Stimulated activated CD4-positive, alpha-beta T cell treated with anti-CD3 and anti-CD28 coated beads, TNF-alpha, amount 100 ng/mL, for 1 hour (primary cell): Measurements from ENCODE around the gene GDF10.

Experiments used
- DNase-seq, 3 donors: peaks; one replicate each; pipeline ENCODE4 v3.0.0-alpha.2; 2020; ENCODE audit warnings: low read depth in 3 of 3, low spot score in 1 of 3

Gene GDF10

DNA sequence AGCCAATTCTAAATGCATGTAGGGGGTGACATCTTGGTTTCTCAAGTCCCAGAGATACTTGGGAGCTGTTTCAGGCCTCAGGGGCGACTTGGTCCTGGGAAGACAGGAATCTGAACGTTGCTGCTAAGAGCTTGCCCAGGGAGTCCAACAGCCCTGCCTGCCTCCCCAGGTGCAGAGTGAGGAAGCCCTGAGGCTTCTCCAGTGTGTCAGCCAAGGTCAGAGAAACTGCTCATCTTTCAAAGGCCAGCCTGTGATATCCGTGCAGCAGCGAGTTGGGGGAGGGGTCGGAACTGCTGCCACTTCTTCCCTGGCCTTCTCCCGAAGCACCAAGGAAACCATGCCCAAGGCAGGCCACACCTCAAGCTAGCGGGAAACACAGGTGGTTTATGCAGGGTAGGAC lies 32.0 kb downstream of the GDF10 start:
- no peak for DNase-seq

DNA sequence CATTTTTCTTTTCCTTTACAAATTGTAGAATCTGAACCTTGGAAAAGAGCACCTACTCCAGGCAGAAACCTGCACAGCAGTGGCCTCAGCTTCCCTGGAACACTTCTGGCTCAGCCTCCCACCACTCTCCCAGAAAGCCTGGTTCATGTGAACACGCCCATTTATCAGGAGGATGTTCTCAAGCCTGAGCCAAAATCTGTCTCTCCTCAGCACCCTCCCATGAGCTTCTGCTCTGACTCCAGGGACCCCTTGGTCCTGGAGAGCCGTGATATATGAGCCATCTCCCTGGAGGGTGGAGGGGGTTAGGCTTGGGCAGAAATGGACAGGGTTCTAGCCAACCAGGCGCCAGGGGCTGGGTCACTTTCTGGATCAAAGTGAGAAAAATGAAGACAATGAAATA lies 32.4 kb downstream of the GDF10 start:
- no peak for DNase-seq

DNA sequence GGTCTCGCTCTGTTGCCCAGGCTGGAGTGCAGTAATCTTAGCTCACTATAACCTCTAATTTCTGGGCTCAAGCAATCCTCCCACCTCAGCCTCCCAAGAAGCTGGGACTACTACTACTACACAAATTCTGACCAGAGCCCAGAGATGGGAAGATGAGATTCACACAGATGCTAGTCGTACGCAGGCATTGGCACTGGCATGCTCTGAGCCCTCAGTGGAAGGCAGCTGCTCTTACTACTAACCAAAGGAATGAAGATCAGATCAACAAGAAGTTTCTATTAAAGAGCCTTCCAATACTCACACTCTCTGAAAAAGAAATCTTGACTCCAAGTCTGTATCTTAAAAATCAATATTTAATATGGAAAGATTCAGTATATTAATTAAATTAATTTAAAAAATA lies 32.9 kb downstream of the GDF10 start:
- no peak for DNase-seq

DNA sequence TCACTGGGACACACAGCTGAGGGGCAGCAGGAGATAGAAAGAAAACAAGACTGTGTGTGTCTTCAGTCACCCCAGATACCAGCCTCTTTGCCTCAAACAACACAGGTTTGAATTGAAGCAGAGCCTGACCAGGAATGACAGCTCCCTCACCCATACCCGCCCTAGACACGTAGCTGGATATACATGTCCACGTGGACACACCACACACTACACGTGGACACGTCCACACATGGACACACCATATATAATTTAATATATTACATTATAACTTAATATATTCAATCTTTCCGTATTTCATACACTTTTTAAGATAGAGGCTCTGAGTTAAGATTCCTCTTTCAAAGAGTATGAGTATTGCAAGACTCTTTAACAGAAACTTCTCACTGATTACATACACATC lies 33.5 kb downstream of the GDF10 start:
- DNase-seq = no peak

DNA sequence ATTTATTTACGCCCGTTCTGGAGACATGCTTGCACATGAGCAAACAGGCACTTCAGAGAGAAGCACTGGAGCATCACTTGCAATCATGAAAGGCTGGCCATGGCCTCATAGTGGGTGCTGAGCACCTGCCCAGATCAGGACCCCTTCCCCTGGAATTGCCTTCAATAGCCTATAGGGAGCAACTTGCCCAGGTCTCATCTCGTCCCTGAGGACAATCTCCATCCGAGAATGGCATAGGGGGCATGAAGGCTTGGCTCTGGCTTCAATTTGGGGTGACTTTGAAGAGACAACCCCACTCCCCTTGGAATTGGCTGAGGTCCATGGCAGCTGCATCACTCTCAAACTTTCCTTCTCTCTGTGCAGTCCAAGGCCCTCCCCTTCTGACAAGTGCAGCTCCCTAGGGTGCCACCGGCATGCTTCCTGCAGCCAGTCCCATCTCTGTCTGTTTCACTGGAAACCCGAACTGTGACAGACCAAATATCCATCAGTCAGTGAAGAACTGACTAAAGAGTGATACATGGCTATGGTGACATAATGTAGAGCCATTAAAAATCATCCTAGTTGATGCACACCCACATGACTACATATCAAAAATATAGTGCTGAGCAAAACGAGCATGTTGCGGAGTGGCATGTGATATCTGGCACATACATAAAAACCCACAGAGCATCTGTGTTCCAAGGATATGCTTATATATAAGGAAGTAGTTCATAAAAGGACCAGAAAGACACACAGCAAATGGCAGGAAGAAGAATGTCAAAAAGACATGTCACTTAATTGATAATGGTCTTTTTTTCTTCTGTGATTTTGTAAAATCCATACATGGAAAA lies 34.7 kb downstream of the GDF10 start:
- no peak for DNase-seq

DNA sequence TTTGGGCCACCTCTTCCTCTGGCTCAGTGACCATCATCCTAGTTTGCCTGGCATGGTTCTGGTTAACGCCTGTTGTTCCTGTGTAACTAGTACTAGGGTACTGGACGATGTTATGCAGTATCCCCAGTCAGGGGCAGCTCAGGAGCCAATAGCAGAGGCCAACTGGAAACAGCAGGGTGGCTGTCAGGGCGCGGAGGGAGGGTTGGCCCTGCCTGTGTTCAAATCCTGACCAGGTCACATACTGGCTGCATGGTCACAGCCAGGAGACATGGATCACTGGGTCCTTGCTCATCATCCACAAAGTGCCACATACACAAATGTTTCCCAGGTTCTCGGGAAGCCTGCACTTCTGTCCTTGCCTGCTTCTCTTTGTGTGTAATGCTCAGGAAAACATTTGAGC lies 35.9 kb downstream of the GDF10 start:
- no peak for DNase-seq

DNA sequence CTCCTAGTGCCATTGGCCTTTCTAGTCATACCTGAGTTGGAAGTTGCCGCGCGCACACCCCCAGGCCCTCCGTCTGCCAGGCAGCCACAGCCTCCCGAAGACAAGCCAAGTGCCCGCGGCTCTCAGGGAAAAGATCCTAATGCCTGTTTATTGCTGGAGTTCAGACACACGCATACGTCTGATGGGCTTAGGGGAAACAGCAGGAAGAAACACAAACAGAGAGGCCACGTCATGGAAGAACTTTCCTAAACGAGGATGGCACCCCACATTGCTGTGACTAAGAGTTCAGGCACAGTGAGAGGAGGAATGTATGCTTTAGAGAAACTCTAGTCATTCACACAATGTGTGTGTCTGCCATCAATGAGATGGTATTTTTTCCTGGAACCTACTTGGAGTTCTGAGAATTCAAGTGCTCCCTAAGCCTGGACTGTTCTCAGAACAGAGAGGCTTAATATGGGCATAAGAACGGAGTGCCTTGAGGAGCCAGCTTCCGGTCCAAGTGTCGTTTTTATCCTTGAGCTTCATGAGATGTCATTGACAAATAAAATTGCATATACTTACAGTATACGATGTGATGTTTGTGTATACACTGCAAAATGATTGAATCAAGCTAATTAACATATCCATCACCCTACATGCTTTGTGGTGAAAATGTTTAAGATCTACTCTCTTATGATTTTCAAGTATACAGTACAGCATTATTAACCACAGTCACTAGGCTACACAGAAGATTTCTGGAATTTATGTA lies 36.6 kb downstream of the GDF10 start:
- no peak for DNase-seq

DNA sequence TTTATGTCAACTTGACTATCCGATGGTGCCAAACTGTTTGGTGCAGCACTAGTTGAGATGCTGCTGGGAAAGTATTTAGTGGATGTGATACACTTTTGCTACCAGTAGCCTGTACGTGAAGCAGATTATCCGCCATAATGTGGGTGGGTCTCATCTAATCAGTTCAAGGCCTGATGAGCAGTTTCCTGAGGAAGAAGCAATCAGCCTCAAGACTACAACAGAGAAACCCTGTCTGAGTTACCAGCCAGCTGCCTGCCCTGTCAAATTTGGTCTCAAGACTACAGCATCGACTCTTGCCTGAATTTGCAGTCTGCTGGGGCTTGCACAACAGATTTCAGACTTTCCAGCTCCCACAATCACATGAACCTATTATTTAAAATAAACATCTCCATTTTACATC lies 37.3 kb downstream of the GDF10 start:
- no peak for DNase-seq

DNA sequence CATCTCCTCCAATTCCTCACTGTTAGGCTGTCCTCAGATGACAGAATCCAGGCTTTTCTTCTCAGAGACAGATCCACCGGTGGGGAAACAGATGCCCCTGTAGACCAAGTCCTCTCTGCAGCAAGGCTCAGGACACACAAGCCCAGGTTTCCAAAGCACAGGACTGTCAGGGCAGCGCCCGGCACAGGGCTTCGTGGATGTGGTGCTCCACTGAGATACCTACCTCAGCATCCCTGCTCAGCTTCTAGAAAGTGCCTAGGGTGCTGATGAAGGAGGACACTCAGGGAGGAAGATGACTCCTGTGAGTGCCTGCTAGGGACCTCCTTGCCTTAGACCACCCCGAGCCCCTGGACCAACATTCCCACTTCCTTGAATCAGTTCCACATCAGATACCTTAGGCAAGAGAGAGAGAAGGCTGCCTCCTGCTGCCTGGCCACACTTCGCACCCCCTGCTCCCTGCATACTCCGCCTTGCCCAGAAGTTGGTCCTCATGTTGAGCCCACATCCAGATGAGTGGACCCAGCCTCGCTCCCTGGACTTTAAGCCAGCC lies 39.3 kb downstream of the GDF10 start:
- no peak for DNase-seq

DNA sequence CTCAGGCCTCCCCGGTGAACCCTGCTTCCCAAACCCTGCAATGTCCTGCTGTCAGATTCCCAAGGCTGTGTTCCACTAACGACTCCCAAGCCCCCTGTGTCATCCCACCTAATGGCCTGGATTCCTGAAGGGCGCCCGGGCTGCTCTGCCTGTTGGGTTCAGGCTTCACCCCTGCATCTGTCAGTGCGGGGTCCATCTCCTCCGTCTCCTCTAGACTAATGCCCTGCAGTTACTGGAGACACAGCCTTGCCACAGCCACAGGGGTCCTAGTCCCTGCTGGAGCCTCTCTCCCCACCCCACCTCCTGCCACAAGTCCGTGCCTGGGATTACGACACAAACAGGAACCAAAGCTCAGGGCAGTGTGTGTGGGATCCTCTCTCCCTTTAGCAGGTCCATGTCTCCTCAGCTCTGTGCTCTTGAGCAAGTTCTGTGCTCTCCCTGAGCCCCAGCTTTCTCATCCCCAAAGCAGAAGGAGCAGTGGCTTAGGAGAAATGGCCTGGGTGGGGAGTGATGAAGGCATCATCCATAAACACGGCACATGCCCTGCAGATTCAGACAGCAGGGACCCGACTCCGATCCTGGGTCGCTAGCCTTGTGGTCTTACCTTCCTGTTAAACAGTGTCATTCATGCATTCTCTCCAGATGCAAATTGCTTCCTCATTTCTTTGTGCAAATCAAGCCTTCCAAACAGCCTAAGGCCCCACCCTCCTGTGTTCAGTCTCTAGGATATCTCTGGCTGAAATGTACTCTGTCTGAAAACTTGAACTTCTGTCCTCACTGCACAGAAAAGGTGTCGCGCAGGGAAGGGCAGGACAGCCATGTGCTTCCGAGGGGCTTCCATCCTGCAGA lies 40.0 kb downstream of the GDF10 start:
- no peak for DNase-seq

DNA sequence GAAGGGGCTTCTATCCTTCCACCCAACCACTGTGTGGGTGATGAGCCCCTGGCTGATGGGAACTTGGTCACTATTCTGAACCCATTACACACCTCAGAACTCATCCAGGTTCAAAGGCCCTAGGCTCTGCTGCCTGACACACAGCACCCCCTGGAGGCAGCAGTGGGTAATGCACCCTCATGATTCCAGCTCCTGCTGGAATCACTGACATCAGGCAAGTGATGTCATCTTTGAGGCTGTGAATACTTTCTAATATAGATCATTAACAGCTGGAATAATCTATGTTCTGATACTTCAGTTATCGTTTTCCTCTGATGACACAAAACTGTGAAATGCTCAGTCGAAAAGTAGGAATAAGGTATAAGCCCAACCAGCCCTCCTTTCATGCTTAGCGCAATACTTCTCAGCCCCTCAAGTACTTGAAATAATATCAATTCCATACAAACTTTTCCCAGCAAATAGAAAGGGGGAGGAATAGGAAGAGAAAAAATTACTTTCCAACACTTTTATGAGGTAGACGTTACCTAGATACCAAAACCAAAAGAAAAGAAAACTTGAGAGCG lies 40.7 kb downstream of the GDF10 start:
- DNase-seq = peak; percentile 8 to 71 (median 46)

DNA sequence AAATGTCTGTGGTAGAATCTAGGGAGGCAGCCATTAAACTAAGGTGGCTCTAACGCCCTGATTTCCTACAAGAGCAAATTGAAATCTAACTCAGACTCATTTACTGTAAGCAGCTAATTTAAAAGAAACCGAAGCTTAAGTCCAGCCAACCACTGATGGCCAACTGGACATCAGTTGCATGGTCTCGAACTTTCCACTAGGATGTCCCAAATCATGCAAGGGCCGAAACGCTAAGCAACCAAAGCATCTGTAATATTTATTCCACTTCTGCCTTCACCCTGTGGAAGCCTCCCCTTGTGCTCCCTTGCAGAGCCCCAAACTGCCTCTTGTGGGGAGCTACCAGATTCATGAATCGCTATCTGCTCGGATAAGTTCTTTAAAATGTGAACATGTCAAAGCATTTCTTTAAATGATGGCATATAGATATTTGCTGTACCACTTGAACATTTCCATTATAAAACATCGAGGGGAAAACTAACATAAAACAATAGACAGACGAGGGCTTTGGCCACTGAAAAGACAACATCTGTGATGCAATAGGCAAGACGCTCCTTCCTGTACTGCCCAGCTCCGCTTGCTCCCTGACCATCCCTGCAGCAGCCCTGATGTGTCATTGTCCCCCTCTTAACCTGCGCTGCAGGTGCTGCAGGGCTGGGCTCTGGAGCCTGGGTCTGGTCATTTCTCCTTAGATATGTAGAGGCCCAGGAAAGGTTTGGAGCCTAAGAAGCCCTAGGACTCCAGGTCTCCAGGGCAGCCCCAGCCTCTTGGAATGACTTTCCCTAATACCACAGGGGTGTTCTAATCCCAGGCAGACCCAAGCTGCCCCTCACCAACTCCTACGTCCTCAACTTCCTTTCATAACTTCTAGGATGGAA lies 45.2 kb downstream of the GDF10 start:
- no peak for DNase-seq

DNA sequence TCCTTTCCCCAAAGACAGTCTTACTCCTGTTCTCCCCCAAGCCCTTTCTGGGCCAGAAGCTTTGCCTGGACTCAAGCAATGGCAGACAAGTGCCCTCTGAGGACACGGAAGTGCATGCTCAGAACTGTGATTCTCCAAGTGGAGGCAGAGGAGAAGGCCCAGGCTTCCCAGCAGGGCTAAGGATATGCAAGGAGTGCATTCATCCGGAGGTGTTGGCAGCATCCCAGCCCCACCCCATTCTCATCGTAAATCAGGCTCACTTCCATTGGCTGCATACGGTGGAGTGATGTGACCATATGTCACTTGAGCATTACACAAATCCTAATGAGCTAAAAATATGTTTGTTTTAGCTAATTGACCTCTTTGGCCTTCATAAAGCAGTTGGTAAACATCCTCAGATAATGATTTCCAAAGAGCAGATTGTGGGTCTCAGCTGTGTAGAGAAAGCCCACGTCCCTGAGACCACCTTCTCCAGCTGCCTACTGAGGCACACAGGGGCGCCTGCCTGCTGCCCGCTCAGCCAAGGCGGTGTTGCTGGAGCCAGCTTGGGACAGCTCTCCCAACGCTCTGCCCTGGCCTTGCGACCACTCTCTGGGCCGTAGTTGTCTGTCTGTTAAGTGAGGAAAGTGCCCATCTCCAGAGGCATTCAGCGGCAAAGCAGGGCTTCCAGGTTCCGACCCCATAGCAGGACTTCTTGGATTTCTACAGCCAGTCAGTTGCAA lies 46.7 kb downstream of the GDF10 start:
- DNase-seq = no peak

DNA sequence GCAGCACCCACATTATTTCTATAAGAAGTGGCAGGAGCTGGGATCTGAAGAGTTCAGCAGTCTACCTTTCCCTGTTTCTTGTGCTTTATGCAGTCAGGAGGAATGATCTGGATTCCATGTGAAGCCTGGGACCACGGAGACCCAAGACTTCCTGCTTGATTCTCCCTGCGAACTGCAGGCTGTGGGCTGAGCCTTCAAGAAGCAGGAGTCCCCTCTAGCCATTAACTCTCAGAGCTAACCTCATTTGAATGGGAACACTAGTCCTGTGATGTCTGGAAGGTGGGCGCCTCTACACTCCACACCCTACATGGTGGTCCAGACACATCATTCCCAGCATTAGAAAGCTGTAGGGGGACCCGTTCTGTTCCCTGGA lies 47.3 kb downstream of the GDF10 start:
- DNase-seq = no peak

DNA sequence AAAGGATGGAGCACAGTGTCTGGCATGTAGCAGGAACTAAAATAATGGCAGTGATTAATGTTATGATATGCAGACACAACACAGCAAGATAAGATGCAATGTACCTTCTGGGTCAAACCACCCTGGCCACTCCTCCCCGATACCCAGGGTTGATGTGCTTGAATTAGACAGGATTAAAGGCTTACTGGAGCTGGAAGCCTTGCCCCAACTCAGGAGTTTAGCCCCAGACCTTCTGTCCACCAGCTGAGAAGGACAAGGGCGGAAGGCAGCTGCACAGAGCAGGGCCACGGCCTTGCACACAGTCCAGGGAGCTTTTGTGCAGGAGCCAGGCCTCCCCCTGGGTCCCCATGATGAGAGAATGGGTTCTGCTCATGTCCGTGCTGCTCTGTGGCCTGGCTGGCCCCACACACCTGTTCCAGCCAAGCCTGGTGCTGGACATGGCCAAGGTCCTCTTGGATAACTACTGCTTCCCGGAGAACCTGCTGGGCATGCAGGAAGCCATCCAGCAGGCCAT lies 48.2 kb downstream of the GDF10 start, which contains the start of gene RBP3:
RBP3 (plus strand) TSS at position 226 of the 514 bp plus-strand sequence; CDS start at position 348, 122 bp downstream.
- DNase-seq = no peak

DNA sequence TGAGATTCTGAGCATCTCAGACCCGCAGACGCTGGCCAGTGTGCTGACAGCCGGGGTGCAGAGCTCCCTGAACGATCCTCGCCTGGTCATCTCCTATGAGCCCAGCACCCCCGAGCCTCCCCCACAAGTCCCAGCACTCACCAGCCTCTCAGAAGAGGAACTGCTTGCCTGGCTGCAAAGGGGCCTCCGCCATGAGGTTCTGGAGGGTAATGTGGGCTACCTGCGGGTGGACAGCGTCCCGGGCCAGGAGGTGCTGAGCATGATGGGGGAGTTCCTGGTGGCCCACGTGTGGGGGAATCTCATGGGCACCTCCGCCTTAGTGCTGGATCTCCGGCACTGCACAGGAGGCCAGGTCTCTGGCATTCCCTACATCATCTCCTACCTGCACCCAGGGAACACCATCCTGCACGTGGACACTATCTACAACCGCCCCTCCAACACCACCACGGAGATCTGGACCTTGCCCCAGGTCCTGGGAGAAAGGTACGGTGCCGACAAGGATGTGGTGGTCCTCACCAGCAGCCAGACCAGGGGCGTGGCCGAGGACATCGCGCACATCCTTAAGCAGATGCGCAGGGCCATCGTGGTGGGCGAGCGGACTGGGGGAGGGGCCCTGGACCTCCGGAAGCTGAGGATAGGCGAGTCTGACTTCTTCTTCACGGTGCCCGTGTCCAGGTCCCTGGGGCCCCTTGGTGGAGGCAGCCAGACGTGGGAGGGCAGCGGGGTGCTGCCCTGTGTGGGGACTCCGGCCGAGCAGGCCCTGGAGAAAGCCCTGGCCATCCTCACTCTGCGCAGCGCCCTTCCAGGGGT lies 48.9 kb downstream of the GDF10 start:
- no peak for DNase-seq

DNA sequence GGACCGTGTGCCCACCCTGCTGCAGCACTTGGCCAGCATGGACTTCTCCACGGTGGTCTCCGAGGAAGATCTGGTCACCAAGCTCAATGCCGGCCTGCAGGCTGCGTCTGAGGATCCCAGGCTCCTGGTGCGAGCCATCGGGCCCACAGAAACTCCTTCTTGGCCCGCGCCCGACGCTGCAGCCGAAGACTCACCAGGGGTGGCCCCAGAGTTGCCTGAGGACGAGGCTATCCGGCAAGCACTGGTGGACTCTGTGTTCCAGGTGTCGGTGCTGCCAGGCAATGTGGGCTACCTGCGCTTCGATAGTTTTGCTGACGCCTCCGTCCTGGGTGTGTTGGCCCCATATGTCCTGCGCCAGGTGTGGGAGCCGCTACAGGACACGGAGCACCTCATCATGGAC lies 49.5 kb downstream of the GDF10 start:
- no peak for DNase-seq

DNA sequence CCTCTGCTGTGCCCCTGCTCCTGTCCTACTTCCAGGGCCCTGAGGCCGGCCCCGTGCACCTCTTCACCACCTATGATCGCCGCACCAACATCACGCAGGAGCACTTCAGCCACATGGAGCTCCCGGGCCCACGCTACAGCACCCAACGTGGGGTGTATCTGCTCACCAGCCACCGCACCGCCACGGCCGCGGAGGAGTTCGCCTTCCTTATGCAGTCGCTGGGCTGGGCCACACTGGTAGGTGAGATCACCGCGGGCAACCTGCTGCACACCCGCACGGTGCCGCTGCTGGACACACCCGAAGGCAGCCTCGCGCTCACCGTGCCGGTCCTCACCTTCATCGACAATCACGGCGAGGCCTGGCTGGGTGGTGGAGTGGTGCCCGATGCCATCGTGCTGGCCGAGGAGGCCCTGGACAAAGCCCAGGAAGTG lies 50.0 kb downstream of the GDF10 start:
- no peak for DNase-seq
